ENCODE data around the gene TSHZ2.

TSHZ2 gene

GRCh38 chr20:53098621-53099020 lies 126.5 kb downstream of the TSHZ2 start:
- H3K27ac ChIP-seq = no peak overlapping the region
- no peak overlapping the region for H3K4me3 ChIP-seq

DNA sequence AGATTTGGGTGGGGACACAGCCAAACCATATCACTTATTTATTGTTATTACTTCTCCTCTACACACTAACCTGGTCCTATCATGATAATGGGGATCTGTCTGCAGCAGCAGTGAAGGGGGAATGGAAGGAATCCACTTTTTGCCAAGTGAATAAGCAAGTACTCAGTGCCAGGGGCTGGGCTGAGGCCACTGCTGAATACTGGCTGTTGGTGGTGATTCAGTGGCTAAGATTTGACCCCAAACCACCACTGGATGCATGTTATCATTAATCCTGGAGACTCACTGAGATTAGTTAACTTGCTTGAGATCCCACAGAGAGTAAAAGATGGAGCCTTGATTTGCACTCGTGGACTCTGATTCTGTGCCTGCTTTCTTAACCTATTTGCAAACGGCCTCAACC lies 127.7 kb downstream of the TSHZ2 start:
- no peak overlapping the region for H3K4me3 ChIP-seq
- no peak overlapping the region for H3K27ac ChIP-seq

GRCh38 chr20:53100476-53100911 lies 128.3 kb downstream of the TSHZ2 start:
- peak overlapping the region in 2 of 21 experiments; percentile 11 to 24 for H3K27ac ChIP-seq
- no peak overlapping the region for H3K4me3 ChIP-seq

- Histone ChIP-seq H3K27ac (no peak overlapping the region), H3K4me3 (no peak overlapping the region)
Measured at GRCh38 chr20:53101992-53102760, 130.0 kb downstream of the TSHZ2 start.

GRCh38 chr20:53103124-53103523 lies 131.0 kb downstream of the TSHZ2 start:
- Histone ChIP-seq H3K4me3 (no peak overlapping the region), H3K27ac (no peak overlapping the region)

DNA sequence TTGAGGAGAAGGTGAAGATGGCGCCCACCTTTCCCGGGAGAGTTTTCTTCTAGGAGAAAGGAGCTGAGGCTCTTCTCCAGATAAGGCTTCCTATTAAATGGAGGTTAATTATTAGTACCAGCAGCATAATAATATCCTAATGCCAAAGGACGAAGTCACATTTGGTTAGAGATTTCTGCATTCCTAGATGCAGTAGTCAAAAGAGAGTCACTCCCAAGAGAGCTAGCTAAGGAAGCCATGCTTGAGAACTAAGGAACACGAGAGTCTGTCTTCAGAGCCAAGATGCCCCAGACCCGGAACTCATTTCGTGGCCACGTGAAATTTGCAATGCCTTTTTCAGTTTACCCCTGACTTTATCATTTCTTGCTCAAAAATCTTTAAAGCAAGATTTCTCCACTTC lies 132.7 kb downstream of the TSHZ2 start:
- Histone ChIP-seq H3K4me3 (no peak overlapping the region), H3K27ac (no peak overlapping the region)

DNA sequence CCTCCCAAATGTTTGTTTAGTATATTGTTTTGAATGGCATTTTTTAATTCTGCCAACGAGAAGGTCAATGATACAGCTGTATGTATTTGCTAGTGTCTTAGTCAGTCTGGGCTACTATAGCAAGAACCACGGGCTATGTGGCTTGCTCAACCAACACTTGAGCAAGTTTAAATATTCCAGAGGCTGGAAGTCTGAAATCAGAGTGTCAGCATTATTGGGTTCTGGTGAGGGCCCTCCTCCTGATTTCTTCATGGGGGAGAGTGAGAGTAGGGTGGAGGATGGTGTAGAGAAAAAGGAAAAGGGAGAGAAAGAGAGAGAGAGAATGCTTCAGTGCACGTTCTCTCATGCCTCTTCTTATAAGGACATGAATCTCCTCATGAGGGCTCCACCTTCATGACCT lies 144.6 kb downstream of the TSHZ2 start:
- no peak overlapping the region for H3K4me3 ChIP-seq
- no peak overlapping the region for H3K27ac ChIP-seq

GRCh38 chr20:53122853-53123252 lies 150.7 kb downstream of the TSHZ2 start:
- no peak overlapping the region for H3K27ac ChIP-seq

DNA sequence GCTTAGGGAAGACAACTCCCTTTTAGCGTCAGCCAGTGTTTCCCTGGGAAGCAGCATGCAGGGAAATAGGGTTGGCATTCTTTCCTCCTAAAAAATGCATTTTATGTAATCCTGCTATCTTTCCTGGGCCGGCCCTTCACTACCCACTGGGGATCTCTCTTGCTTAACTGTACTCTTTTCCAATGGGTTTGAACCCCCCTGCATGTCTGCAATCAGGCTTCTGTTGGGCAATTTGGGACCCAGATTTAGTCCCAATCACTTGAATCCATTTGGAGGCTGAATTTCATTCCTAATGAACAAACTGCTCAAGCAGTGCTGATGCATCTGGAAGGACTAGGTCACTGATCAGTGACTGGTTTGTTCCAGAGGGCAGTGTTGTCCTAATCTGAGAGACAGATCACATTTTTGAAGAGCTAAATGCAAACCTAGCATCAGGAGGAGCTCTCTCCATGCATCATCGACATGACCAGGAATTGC lies 152.0 kb downstream of the TSHZ2 start:
- H3K4me3 ChIP-seq = no peak overlapping the region
- peak overlapping the region in 1 of 21 experiments; percentile 53 for H3K27ac ChIP-seq

More at GRCh38 chr20:53122853-53123252, 150.7 kb downstream of the TSHZ2 start:
- H3K4me3 ChIP-seq = no peak overlapping the region

GRCh38 chr20:53124803-53125202 lies 152.6 kb downstream of the TSHZ2 start:
- Histone ChIP-seq H3K4me3 (no peak overlapping the region), H3K27ac (no peak overlapping the region)

- no peak overlapping the region for H3K4me3 ChIP-seq
- H3K27ac ChIP-seq = no peak overlapping the region
Measured at GRCh38 chr20:53126185-53126584, 154.0 kb downstream of the TSHZ2 start.

- no peak overlapping the region for H3K4me3 ChIP-seq
- no peak overlapping the region for H3K27ac ChIP-seq
Measured at GRCh38 chr20:53127027-53127426, 154.9 kb downstream of the TSHZ2 start.

- no peak overlapping the region for H3K27ac ChIP-seq
- H3K4me3 ChIP-seq = no peak overlapping the region
Measured at GRCh38 chr20:53128004-53128403, 155.8 kb downstream of the TSHZ2 start.

DNA sequence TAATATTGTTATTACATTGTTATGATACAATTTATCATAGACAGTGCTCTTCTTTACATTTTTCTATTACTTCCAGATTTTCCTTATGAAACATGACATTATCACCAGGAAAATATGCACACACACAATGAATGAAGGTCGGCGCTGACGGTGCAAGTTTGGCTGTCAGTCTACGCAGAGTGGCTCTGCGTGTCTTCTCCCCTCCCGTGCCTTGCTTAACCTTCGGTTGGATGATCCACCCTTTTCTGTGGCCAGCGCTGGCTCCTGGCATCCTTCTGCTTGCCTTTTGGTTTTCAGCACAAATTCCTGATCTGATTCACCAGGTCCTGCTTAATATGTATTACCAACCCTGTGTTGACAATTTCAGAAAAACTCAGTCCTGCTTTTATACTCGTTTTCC lies 157.4 kb downstream of the TSHZ2 start:
- H3K27ac ChIP-seq = no peak overlapping the region
- no peak overlapping the region for H3K4me3 ChIP-seq

GRCh38 chr20:53130795-53131194 lies 158.6 kb downstream of the TSHZ2 start:
- H3K27ac ChIP-seq = no peak overlapping the region
- no peak overlapping the region for H3K4me3 ChIP-seq

DNA sequence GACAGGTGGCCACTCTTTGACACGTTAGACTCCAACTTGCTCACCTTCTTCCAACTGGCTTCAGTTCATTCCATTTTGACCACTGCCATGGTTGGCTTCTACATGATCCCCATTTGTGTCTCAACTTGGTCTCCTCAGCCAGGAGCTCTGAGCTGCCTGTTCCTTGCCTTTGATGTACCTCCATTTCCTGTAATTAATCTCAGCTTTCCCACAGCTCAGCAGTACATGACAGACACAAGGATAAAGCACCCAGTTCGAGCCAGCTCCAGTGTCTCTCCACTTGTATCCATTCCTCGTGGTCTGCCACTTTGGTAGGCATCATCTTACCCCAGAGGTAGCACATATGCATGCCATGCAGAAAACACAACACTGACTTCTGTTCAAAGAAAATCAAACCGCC lies 161.0 kb downstream of the TSHZ2 start:
- Histone ChIP-seq H3K27ac (no peak overlapping the region), H3K4me3 (no peak overlapping the region)

DNA sequence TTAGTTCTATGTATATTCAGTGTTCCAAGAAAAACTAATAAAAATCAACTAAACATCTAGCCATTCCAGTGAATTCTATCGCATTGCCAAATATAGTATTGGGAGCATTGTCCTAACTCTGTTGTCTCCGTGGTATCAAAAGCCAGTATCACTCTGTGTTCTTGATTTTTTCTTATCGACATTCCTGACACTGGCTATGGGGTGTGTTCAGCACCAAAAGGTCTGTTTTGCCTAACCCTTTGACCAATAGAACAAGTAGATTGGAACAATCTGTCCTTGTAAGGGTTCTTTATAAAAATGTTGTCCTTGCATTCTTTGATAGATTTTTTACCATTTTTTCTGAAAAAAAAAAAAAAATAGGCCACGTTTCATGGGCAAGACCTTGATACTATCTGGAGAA lies 161.5 kb downstream of the TSHZ2 start:
- no peak overlapping the region for H3K4me3 ChIP-seq

GRCh38 chr20:53136473-53136872 lies 164.3 kb downstream of the TSHZ2 start:
- no peak overlapping the region for H3K4me3 ChIP-seq
- no peak overlapping the region for H3K27ac ChIP-seq

More for the DNA sequence above, 161.5 kb downstream of the TSHZ2 start:
- no peak overlapping the region for H3K27ac ChIP-seq

DNA sequence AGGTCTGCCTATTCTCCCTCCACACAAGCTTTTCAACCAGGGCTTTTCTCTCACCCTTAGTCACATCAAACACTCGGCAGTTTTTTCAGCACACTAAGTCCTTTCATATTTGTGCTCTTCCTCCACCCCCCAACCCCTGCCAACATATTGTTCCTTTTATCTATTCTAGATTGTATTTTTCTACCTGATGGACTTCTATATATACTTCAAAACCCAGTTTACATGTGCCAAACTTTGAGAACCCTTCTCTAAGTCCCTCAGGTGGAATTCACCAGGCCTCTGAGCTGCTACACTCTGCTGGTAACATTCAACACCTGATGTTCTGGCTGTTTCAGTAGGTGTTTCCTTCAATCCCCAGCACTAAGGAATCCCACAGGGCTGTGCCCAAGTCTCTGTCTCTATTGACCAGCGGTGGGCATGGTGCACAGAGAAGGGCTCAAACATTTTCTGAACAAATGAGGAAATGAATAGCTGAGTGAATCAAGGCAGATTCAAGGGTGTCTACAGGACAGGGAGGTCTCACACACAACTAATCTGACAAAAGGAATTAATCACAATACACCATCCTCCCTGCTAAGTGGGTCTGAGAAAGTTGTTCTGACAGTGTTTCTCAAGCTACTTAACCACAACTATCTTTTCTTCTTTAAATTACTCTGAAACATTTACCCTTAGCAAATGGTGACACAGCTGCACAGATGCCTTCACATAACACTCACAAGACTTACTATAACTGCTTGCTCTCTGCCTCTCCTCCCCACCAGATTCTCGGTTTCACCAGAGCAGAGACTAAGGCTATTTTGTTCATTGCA lies 166.5 kb downstream of the TSHZ2 start:
- no peak overlapping the region for H3K27ac ChIP-seq
- no peak overlapping the region for H3K4me3 ChIP-seq

DNA sequence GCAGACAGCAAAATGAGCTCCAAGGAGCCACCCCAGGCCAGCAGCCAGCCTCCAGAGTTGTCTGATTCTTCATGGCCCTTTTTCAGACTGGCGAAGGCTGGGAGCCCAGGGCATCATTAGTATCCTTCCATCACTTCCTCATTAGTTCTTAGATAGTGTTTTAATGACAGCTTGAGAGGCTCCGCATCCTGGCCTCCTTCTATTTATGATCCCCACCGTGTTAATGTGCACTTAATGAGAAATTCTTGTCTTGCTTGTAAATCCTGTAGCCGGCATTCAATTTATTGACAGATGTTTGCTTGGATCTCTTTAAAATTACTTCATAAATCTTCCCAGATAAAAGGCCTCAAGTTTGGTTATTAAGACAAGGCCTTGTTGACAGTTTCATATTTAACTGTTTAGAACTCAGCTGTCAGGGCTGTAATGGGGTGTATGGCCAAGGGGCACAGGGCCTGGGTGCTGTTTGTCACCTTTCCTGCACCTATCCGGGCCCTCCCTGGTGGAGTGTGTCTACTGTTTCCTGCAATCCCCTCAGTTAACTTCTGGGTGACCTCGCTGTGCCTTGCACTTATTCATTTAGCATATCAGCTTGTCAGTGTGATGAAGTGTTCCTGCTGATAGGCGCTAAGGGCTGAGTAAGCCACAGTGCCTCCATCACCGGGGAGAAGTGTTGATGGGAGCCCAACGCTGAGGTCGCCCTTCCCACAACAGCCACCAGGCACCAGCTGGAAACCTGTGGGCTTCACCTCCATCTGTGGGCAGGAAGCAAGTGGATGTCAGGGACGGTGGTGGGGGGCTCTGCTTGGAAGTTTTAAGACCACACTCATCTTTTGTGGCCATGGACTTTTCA lies 169.3 kb downstream of the TSHZ2 start:
- Histone ChIP-seq H3K27ac (no peak overlapping the region), H3K4me3 (no peak overlapping the region)
